ENCODE results near the gene MDP1.

MDP1 gene

GRCh38 chr14:24197056-24197450, 18.8 kb downstream of the MDP1 start:
- no peak for DNase-seq

GRCh38 chr14:24196071-24197055, 19.5 kb downstream of the MDP1 start:
- no peak for DNase-seq

GRCh38 chr14:24195186-24196070, 20.4 kb downstream of the MDP1 start, which contains the start of gene TM9SF1:
Gene TM9SF1, minus strand, starts transcription at chr14:24195441. Its CDS starts 422 bp downstream, at chr14:24195019.
- peak; percentile 91 to 92 for DNase-seq

- DNase-seq: no peak
Measured at GRCh38 chr14:24194873-24195185, 21.0 kb downstream of the MDP1 start.

- no peak for DNase-seq
Measured at GRCh38 chr14:24194186-24194872, 21.5 kb downstream of the MDP1 start.

GRCh38 chr14:24192933-24193332, 22.9 kb downstream of the MDP1 start:
- no peak for DNase-seq

- DNase-seq: no peak
Measured at GRCh38 chr14:24190416-24190815, 25.4 kb downstream of the MDP1 start.

GRCh38 chr14:24189460-24189859, 26.4 kb downstream of the MDP1 start:
- no peak for DNase-seq

GRCh38 chr14:24189059-24189375, 26.8 kb downstream of the MDP1 start:
- no peak for DNase-seq

GRCh38 chr14:24188251-24189058, 27.4 kb downstream of the MDP1 start, which contains the start of gene IPO4:
Gene IPO4, minus strand, starts transcription at chr14:24188816. Its CDS starts 29 bp downstream, at chr14:24188787.
- peak; percentile 96 to 97 for DNase-seq

- no peak for DNase-seq
Measured at GRCh38 chr14:24187539-24187915, 28.3 kb downstream of the MDP1 start.

- no peak for DNase-seq
Measured at GRCh38 chr14:24186831-24187538, 28.9 kb downstream of the MDP1 start.

- DNase-seq: no peak
Measured at GRCh38 chr14:24185741-24186140, 30.1 kb downstream of the MDP1 start.

GRCh38 chr14:24185026-24185425, 30.8 kb downstream of the MDP1 start:
- no peak for DNase-seq

- no peak for DNase-seq
Measured at GRCh38 chr14:24184104-24184970, 31.5 kb downstream of the MDP1 start.

GRCh38 chr14:24183014-24183481, 32.8 kb downstream of the MDP1 start:
- DNase-seq: no peak

- no peak for DNase-seq
Measured at GRCh38 chr14:24182110-24182882, 33.6 kb downstream of the MDP1 start.

- no peak for DNase-seq
Measured at GRCh38 chr14:24181371-24182077, 34.3 kb downstream of the MDP1 start.

Data from CD4-positive, alpha-beta T cell treated with Interferon alpha-2 for 1 hour (primary cell).